Myocyte (in vitro differentiated cells): ENCODE measurements around the gene RGS7. TPM values are rescaled to one million over a fixed set of nuclear protein-coding genes. Genes with fewer than 3 reads are reported as not detected.
"Not testable (repeated sequence)": the region's sequence is repeated elsewhere in the genome, so short reads cannot be mapped to it uniquely, and the experiment has no call there.

Experiments used
- DNase-seq: peaks from one replicate; pipeline ENCODE4 v3.0.0-alpha.2; 2012; ENCODE audit warnings: low read depth
- total RNA-seq: library from RNA; depleted of rRNA; stranded (reverse); fragments of >200 nt; gene quantifications from 2 replicates; pipeline ENCODE4 v1.2.3, GENCODE V29; 2014

RGS7 gene
- total RNA-seq, 1 donor from 2014 or later = not detected

DNA sequence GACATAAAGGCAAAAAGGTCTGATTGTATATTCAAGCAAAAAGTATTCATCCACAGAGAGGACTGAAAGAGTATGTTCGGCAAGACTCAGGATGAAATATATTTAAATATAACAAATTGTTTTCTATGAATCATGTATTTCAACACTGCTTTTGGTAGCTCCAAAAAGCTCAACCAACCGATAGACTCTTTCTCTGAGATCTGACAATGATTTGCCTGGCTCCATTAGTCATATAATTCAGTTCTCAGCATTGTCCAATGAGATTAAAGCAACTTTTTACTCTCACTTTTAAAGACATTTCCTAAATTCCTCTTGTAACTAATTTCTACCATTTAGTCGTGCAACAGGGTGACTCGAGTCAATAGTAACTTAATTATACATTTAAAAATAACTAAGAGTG lies 426.0 kb downstream of the RGS7 start:
- DNase-seq = no peak

GRCh38 chr1:240928265-240928664 lies 428.7 kb downstream of the RGS7 start:
- no peak for DNase-seq

- no peak for DNase-seq
Measured at GRCh38 chr1:240927821-240928220, 429.2 kb downstream of the RGS7 start.

DNA sequence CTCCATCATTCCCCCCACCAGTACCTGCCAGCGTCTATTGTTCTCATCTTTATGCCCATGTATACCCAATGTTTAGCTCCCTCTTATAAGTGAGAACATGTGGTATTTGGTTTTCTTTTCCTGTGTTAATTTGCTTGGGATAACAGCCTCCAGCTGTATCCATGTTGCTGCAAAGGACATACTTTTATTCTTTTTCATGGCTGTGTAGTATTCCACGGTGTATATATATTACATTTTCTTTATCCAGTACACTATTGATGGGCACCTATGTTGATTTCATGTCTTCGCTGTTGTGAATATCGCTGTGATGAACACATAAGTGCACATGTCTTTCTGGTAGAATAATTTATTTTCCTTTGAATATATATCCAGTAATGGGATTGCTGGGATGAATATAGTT lies 431.7 kb downstream of the RGS7 start:
- DNase-seq = no peak

- DNase-seq = no peak
Measured at GRCh38 chr1:240917976-240918375, 439.0 kb downstream of the RGS7 start.

GRCh38 chr1:240914506-240914905 lies 442.5 kb downstream of the RGS7 start:
- peak; percentile 6 for DNase-seq

GRCh38 chr1:240912821-240913220 lies 444.2 kb downstream of the RGS7 start:
- no peak for DNase-seq

- no peak for DNase-seq
Measured at GRCh38 chr1:240909701-240910457, 447.1 kb downstream of the RGS7 start.

DNA sequence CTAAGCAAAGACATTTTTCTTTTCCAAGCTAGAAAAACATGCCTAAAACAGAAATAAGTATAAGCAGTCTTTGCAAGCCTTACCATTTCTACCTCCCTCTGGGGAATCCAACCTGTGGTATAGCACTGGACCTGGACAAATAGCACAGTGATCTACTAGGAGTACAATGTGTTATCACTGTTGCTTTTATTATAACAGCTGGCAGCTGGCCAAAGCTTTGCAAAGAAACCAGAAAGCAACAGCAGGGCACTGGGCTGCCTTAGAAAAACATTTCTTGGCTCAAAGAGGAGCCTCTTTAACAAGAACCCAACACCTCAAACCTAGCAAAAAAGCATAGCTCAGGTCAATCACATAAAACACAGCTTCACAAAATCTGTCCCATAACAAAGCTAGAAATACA lies 450.5 kb downstream of the RGS7 start:
- peak; percentile 43 for DNase-seq

- no peak for DNase-seq
Measured at GRCh38 chr1:240905225-240905765, 451.7 kb downstream of the RGS7 start.

- not testable (repeated sequence) for DNase-seq
Measured at GRCh38 chr1:240895424-240895823, 461.6 kb downstream of the RGS7 start.

- DNase-seq = no peak
Measured at GRCh38 chr1:240888787-240889048, 468.3 kb downstream of the RGS7 start.

DNA sequence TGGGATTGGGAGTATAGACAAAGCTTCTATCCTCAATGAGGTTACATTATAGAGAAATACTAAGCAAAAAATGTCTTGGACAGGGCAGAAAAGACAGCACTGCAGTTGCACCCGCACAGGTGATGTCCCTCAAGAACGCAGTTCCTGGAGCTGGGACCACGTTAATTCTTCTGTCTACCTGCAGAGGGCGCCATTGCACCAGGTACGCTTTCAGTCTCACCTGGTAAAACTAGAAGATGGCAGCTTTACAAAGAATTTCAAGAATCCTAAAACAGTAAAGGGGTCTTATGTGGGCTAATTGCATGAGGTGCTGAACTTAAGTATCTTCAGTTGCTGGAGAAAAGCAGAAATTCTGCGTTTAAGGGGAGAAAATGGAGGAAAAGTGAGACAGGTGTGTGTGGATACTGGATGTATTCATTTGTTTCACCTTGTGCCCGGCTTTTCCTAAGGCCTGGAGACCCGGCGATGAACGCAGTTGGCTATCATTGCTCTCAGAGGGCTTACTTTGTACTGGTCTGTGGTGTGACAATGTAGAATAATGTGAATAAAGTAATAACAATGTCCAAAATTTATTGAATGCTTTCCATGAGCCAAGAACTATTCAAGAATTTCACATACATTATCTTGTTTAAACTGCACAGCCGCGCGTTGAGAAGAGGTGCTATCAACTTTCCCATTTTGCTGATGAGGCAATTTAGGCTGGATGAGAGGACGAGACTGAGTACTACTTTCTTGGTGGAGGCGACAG lies 468.8 kb downstream of the RGS7 start:
- DNase-seq = no peak

DNA sequence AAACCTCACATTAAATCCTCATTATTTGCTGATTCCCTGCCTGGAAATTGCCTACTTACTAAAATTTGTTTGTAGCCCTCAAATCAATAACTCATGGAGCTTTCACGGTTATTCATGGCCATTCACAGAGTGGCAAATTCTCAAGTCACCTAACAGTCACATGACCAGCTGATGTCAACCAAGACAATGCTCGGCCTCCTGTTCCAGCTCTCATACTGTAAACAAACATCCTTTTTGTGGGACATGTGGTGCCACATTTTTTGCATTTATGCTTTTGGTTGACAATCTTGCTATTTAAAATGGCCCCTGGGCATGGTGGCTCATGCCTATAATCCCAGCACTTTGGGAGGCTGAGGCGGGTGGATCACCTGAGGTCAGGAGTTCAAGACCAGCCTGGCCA lies 473.5 kb downstream of the RGS7 start:
- no peak for DNase-seq

- not testable (repeated sequence) for DNase-seq
Measured at GRCh38 chr1:240882656-240883308, 474.2 kb downstream of the RGS7 start.

GRCh38 chr1:240878631-240879030 lies 478.4 kb downstream of the RGS7 start:
- DNase-seq = no peak

DNA sequence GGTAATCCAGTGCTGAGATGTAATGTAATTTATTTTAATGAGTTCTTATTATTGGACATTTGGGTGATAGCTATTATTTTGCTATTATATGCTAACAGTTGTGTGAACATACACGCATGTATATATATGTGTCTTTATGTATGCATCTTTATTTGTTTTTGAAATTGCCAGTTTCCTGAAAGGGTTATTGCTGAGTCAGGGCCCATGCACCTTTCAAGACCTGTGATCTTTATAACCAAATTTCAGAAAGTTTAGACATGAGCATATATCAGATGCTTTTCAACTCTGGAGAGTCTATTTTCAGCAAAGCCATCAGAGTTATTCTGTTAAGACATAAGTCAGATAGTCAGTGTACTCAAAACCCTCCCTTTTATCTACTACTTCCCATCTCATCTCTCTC lies 479.4 kb downstream of the RGS7 start:
- no peak for DNase-seq

DNA sequence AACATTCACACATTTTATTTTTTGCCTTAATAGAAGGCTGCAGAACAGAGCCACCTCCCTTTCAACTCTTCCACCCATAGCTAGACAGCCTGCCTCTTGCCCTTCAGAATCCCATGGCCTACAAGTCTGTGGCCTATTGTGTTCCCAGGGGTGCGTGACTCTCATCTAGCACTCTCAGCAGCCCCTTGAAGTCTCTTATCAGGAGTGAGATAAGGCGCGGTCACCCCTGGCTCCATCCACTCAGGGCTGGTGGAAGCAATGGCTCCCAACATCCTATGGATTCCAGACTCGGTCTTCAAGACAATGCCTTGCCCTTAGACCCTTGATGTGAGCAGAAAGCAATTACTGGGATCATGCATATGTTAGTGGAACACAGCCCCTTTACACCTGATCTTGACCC lies 480.9 kb downstream of the RGS7 start:
- no peak for DNase-seq

GRCh38 chr1:240869071-240869470 lies 487.9 kb downstream of the RGS7 start:
- no peak for DNase-seq

- no peak for DNase-seq
Measured at GRCh38 chr1:240866724-240867123, 490.3 kb downstream of the RGS7 start.

- no peak for DNase-seq
Measured at GRCh38 chr1:240860023-240860422, 497.0 kb downstream of the RGS7 start.

DNA sequence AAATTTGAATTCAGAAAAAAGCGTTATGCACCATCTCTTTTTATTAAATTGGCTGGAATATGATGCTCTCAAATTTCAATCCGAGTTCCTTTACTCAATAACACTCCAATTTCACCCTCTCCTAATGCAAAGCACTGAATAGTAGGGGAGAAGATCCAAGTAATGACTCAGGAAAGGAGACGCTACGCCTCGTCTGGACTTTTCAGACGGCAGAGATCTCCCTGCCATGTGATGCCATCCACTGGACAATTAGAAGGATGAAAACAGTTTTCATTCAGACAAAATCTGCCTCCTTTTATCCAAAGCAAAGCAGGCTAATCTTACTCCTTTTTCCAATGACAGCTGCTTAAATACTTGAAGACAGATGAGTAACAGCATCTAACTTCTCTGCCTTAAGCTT lies 502.6 kb downstream of the RGS7 start:
- peak; percentile 47 for DNase-seq
